Kidney (tissue), 22 donors: ENCODE measurements around the gene NPFFR2. TPM values are rescaled to one million over a fixed set of nuclear protein-coding genes. Genes with fewer than 3 reads are reported as not detected.

Experiments
- DNase-seq, 5 donors: peaks; one replicate each; pipeline ENCODE4 v3.0.0-alpha.2; 2013 to 2020
- FAIRE-seq: peaks from 2 replicates; lab custom pipeline; 2012; peaks lifted over from hg19 to GRCh38; lab: Jason Lieb, UNC
- H3K27ac ChIP-seq, 2 donors: one replicate each; pipeline ENCODE4 v1.7.0; 2013; ENCODE audit warnings: low read depth in 2 of 2, low read length in 2 of 2, inconsistent platforms in 1 of 2
- H3K27me3 ChIP-seq: one replicate; pipeline ENCODE4 v1.7.1; 2013; ENCODE audit warnings: low read length, inconsistent platforms; ENCODE audit not compliant: control insufficient read depth, insufficient read depth
- H3K36me3 ChIP-seq, 3 donors: one replicate each; pipeline versions ENCODE4 v1.7.0 to v1.7.1; 2013; ENCODE audit warnings: low read length in 3 of 3, control low read depth in 1 of 3, inconsistent platforms in 1 of 3; ENCODE audit not compliant: insufficient read depth in 3 of 3, control insufficient read depth in 2 of 3
- H3K4me1 ChIP-seq, 3 donors: one replicate each; pipeline versions ENCODE4 v1.7.0 to v1.7.1; 2013; ENCODE audit warnings: low read length in 3 of 3, inconsistent platforms in 1 of 3, low read depth in 1 of 3; ENCODE audit not compliant: control insufficient read depth in 2 of 3, insufficient read depth in 2 of 3
- H3K4me3 ChIP-seq, 3 donors: one replicate each; pipeline versions ENCODE4 v1.7.0 to v1.8.1; 2013; ENCODE audit warnings: low read length in 3 of 3, control low read depth in 1 of 3, inconsistent platforms in 1 of 3
- H3K9ac ChIP-seq, 3 donors: one replicate each; pipeline versions ENCODE4 v1.7.0 to v1.7.1; 2013; ENCODE audit warnings: low read length in 3 of 3, control low read depth in 1 of 3, inconsistent platforms in 1 of 3
- H3K9me3 ChIP-seq, 3 donors: one replicate each; pipeline versions ENCODE4 v1.7.0 to v1.7.1; 2013; ENCODE audit warnings: low read length in 3 of 3, control low read depth in 1 of 3, inconsistent platforms in 1 of 3; ENCODE audit not compliant: control insufficient read depth in 2 of 3, insufficient read depth in 1 of 3
- CTCF ChIP-seq: IDR thresholded peaks from 3 replicates; pipeline ENCODE4 v1.5.1; 2012; ENCODE audit warnings: mild to moderate bottlenecking, moderate library complexity, borderline replicate concordance; ENCODE audit not compliant: insufficient read depth; ENCODE audit errors: extremely low read depth
- intact Hi-C: fragments of 100-400 bp; cut with DNase I; formaldehyde crosslinking; loops from one replicate; pipeline ENCODE4 v1.11.1; 2022
- long read RNA-seq, 10 donors: library from polyadenylated mRNA in 1 of 10; unstranded in 1 of 10; transcript quantifications; one replicate each; pipeline ENCODE4 v2.0.0 and lab custom pipeline, GENCODE V29; 2021 to 2026
- polyA plus RNA-seq: library from polyadenylated mRNA; stranded (reverse); fragments of 350-450 nt; fragmentation: Illumina TruSeq; extraction: RNeasy Lipid Tissue Mini Kit (QIAGEN cat#74804); gene quantifications from one replicate; pipeline ENCODE4 v1.2.3, GENCODE V29; 2014; ENCODE audit warnings: low read depth, low replicate concordance; ENCODE audit not compliant: insufficient read depth
- total RNA-seq: library from RNA; stranded (reverse); fragmentation: NEBNext Ultra II Directional; extraction: Animal tissue kit (Norgen Biotek cat#: 25700); gene quantifications from one replicate; pipeline ENCODE4 v1.2.1, GENCODE V29; 2021
- donor health status: control.
- donor health status: control.
- donor health status: control.
- donor health status: control.
- donor health status: control.
- donor health status: DM: yes; HTN: yes; CAD: no.
- donor health status: Normal renal cell carcinoma (clear cell type).

Gene NPFFR2
- total RNA-seq (not detected), polyA plus RNA-seq (not detected)
- long read RNA-seq, donor 1 = 0 reads
- long read RNA-seq, donor 2, partial matches to known transcripts = 0 of 1 reads
- long read RNA-seq, donor 2, other reads (novel, unspliced or antisense) = 0 of 1 reads
- long read RNA-seq, donor 3 = 0 reads
- long read RNA-seq, donor 4 = 0 reads
- long read RNA-seq, donor 5 = 0 reads
- long read RNA-seq, donor 6 = 0 reads
- long read RNA-seq, donor 7 = 0 reads
- long read RNA-seq, donor 8, partial matches to known transcripts = 0 of 1 reads
- long read RNA-seq, donor 8, other reads (novel, unspliced or antisense) = 0 of 1 reads
- long read RNA-seq, donor 9 = 0 reads
- long read RNA-seq, donor 10 = 0 reads

- peak; percentile 59 to 78 (median 74) for DNase-seq
- no peaks in the 10 kb centered on the region for H3K9me3 ChIP-seq
- intact Hi-C loops = no loop called here
- H3K27ac ChIP-seq = no peak within 1 kb of the TSS
- H3K4me1 ChIP-seq = no peaks in the 10 kb centered on the region
- no peak for FAIRE-seq
- H3K4me3 ChIP-seq = peak within 1 kb of the TSS in 2 of 3 donors; percentile 13 to 29
- no peak for TF ChIP-seq CTCF
- no peaks in the 10 kb centered on the region for H3K36me3 ChIP-seq
- no peaks in the 10 kb centered on the region for H3K27me3 ChIP-seq
- H3K9ac ChIP-seq = no peak within 1 kb of the TSS
Observed at GRCh38 chr4:72031868-72032608, at the start of gene NPFFR2. Gene NPFFR2, plus strand, starts transcription at chr4:72032000. Its CDS starts 96,592 bp downstream, at chr4:72128592.

- Histone ChIP-seq H3K27ac (no peak overlapping the region), H3K4me1 (no peaks in the 10 kb centered on the region), H3K27me3 (no peaks in the 10 kb centered on the region), H3K36me3 (no peaks in the 10 kb centered on the region), H3K4me3 (no peak overlapping the region), H3K9me3 (peaks cover 0 to 8% (median 0%) of the 10 kb centered on the region in 3 donors), H3K9ac (no peak overlapping the region)
- TF ChIP-seq CTCF = no peak
- intact Hi-C loops = no loop called here
- FAIRE-seq (no peak), DNase-seq (no peak)
Observed at GRCh38 chr4:71992571-71993312, 39.1 kb upstream of the NPFFR2 start.

GRCh38 chr4:71994559-71994958 is 37.2 kb upstream of the NPFFR2 start:
- H3K36me3 ChIP-seq = no peaks in the 10 kb centered on the region
- intact Hi-C loops = no loop called here
- peaks cover 0 to 8% (median 0%) of the 10 kb centered on the region in 3 donors for H3K9me3 ChIP-seq
- H3K4me1 ChIP-seq = no peaks in the 10 kb centered on the region
- DNase-seq = no peak
- H3K4me3 ChIP-seq = no peak overlapping the region
- H3K9ac ChIP-seq = no peak overlapping the region
- TF ChIP-seq CTCF = no peak
- H3K27ac ChIP-seq = no peak overlapping the region
- FAIRE-seq = no peak
- H3K27me3 ChIP-seq = no peaks in the 10 kb centered on the region
